Neutrophil (primary cell): ENCODE measurements around the gene GPR153.

Experiments used
- H3K27ac ChIP-seq: fragments of 200-600 bp; sonication (generic); 2 replicates; pipeline ENCODE4 v1.5.1; 2016; ENCODE audit warnings: mild to moderate bottlenecking, moderate library complexity
- H3K27me3 ChIP-seq: fragments of 200-600 bp; sonication (generic); 2 replicates; pipeline ENCODE4 v1.6.0; 2016; ENCODE audit warnings: mild to moderate bottlenecking
- H3K36me3 ChIP-seq: fragments of 200-600 bp; sonication (generic); 2 replicates; pipeline ENCODE4 v1.5.1; 2017
- H3K4me1 ChIP-seq, 2 experiments: fragments of 200-600 bp in 1 of 2; sonication (generic) in 1 of 2; 1 replicate in 1 of 2; 2 replicates in 1 of 2; pipeline versions ENCODE4 v1.5.1 to v1.6.1; 2013 to 2016; ENCODE audit warnings: low read depth in 1 of 2, low read length in 1 of 2, mild to moderate bottlenecking in 1 of 2, moderate library complexity in 1 of 2; ENCODE audit not compliant: control insufficient read depth in 1 of 2, insufficient read depth in 1 of 2
- H3K4me3 ChIP-seq, 2 experiments: fragments of 200-600 bp in 1 of 2; sonication (generic) in 1 of 2; 1 replicate in 1 of 2; 2 replicates in 1 of 2; pipeline ENCODE4 v1.5.1; 2013 to 2016; ENCODE audit warnings: low read depth in 1 of 2, low read length in 1 of 2, mild to moderate bottlenecking in 1 of 2, moderate library complexity in 1 of 2
- H3K9me3 ChIP-seq: fragments of 200-600 bp; sonication (generic); 2 replicates; pipeline ENCODE4 v1.5.1; 2016
- CTCF ChIP-seq: fragments of 200-600 bp; sonication (generic); IDR thresholded peaks from 2 replicates; pipeline ENCODE4 v1.5.1; 2016; ENCODE audit warnings: antibody characterized with exemption

Gene GPR153

GRCh38 chr1:6298940-6299465 lies 38.1 kb upstream of the GPR153 start:
- no peak overlapping the region for H3K27ac ChIP-seq
- no peak overlapping the region for H3K4me3 ChIP-seq
- TF ChIP-seq CTCF: no peak
- H3K9me3 ChIP-seq: no peaks in the 10 kb centered on the region
- no peaks in the 10 kb centered on the region for H3K27me3 ChIP-seq
- H3K36me3 ChIP-seq: no peaks in the 10 kb centered on the region
- no peaks in the 10 kb centered on the region for H3K4me1 ChIP-seq

- H3K9me3 ChIP-seq: no peaks in the 10 kb centered on the region
- H3K36me3 ChIP-seq: no peaks in the 10 kb centered on the region
- no peak for TF ChIP-seq CTCF
- H3K4me1 ChIP-seq: no peaks in the 10 kb centered on the region
- no peaks in the 10 kb centered on the region for H3K27me3 ChIP-seq
- H3K4me3 ChIP-seq: no peak overlapping the region
- no peak overlapping the region for H3K27ac ChIP-seq
These were observed 37.6 kb upstream of the GPR153 start for GRCh38 chr1:6298530-6298929.

- Histone ChIP-seq H3K36me3 (no peaks in the 10 kb centered on the region), H3K27ac (no peak overlapping the region), H3K4me3 (no peak overlapping the region), H3K9me3 (no peaks in the 10 kb centered on the region), H3K27me3 (no peaks in the 10 kb centered on the region), H3K4me1 (no peaks in the 10 kb centered on the region)
- no peak for TF ChIP-seq CTCF
These were observed 35.0 kb upstream of the GPR153 start for GRCh38 chr1:6295910-6296309.

GRCh38 chr1:6294890-6295556 lies 34.1 kb upstream of the GPR153 start:
- Histone ChIP-seq H3K4me1 (no peaks in the 10 kb centered on the region), H3K4me3 (no peak overlapping the region), H3K27ac (no peak overlapping the region), H3K9me3 (no peaks in the 10 kb centered on the region), H3K36me3 (no peaks in the 10 kb centered on the region), H3K27me3 (no peaks in the 10 kb centered on the region)
- TF ChIP-seq CTCF: no peak

GRCh38 chr1:6294080-6294889 lies 33.4 kb upstream of the GPR153 start:
- no peak for TF ChIP-seq CTCF
- Histone ChIP-seq H3K4me1 (no peaks in the 10 kb centered on the region), H3K9me3 (no peaks in the 10 kb centered on the region), H3K27me3 (no peaks in the 10 kb centered on the region), H3K4me3 (no peak overlapping the region), H3K36me3 (no peaks in the 10 kb centered on the region), H3K27ac (no peak overlapping the region)
